HG02623 (cell line): Measurements from ENCODE around the gene ATAT1.
A peak's percentile ranks its signal among the peaks of the same experiment; 100 is the strongest.
"Not testable (repeated sequence)": the region's sequence is repeated elsewhere in the genome, so short reads cannot be mapped to it uniquely, and the experiment has no call there.

ENCODE experiments used
- ATAC-seq: cut with Tn5 transposase; IDR thresholded peaks from one replicate; pipeline ENCODE4 v1.9.1; 2021; ENCODE audit warnings: moderate library complexity; ENCODE audit not compliant: unreplicated experiment

Gene ATAT1

DNA sequence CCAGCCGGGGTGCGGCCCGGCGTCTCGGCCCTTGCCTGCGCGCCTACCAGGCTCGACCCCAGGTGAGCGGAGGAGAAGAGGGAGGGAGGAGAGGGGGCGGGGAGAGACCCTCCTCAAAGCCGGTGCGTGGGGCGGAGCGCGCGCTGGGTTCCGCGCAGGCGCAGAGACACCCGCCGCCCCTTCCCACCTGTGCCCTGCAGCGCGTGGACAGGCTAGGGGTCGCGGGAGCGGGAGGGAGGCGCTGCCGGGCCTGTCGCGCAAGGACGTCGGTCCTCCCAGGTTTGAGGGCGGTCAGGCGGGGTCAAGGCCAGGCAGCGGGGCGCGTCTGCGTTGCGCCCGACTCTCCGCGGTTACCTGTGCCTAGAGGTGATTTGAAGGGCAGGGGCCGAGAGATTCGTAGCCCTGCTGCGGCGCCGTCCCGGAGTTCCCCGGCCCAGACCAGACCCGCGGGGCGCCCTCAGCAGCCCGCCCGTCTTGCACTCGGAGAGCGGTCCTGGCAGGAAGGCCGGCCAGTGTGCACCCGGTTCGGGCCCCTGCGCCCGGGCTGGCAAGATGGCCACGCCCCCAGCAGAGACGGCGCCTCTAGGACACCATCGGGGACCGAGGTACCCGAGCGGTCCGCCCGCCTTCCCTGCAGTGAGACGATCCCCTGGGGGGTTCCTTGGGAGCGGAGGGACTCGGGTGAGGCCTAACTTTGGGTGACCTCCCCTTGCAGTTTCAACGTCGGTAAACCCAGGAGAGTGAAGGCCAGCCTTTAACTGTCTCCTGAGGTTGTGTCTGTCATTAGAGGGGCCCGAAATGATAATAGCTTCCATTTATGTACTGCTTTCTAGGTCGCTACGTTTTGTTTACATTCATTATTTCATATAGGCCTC is 20.8 kb downstream of the ATAT1 start:
- peak; percentile 66 for ATAC-seq

DNA sequence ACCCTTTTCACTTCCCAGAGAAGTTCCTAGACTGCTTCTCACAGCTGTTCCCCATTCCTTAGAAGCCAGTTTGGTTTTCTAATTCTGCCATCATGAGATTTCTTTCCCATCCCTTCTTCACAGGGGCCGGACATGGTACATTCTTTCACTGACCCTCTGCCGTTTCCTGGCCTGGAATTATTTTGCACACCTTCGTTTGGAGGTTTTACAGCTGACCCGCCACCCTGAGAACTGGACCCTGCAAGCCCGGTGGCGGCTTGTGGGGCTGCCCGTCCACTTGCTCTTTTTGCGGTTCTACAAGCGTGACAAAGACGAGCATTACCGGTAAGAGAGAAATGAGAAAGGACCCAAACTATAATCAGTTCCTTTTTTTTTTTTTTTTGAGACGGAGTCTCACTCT is 24.5 kb downstream of the ATAT1 start:
- ATAC-seq = no peak

DNA sequence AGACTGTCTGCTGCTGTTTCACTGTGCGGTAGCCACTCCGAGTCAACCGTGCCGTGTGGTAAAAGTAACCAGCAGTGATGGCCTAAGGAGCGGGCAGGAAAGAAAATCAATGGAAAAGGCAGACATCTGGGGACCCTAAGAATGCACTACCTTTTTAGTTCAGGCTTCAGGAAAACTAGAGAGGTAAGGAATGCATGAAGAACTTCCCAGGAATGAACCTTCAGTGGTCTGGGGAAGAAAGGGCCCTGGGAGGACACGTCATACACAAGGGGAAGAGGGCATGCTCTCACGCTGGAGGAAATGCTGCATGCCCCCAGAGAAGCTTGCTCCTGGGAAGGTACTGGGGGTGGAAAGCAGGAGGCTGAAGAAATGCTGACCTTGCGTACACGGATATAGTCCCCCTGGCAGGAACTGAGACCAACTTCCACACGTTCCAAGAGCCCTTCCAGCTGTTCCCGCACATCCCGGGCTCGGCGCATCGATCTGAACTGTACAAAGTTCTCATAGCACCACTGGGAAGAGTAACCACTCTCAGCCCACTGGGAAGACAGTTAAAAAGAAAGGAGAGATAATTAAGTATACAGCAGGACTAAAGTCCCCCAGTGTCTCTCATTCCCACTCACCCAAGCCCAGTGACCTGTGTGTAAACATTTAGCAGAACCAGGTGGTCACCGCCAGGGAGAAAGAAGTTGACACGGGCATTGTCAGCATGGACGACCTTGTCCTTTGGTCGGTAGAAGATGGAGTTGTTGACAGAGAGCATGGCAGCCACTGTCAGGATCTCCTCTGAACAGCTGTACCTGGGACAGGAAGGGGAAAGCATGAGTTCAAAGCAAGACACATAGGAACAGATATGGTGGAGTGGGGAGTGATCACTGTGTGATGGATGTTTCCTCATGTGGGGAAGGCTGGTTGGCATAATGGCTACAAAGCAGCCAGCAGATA is 28.4 kb downstream of the ATAT1 start:
- no peak for ATAC-seq

DNA sequence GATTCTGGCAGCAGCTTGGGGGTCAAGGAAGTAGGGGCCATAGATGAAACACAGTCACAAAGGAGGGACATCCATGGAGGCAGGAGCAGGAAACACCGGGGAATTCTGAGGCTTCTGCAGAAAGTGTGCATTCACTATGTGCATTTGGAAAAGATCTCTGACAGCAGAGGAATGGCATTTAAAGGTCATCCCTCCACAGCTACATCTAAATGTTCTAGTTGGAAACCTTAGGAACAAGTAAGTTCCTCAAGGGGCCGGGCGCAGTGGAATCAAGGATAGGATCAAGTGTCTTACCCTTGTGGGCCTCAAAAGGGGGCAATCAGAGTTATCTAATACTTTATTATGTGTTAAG is 29.0 kb downstream of the ATAT1 start:
- no peak for ATAC-seq

DNA sequence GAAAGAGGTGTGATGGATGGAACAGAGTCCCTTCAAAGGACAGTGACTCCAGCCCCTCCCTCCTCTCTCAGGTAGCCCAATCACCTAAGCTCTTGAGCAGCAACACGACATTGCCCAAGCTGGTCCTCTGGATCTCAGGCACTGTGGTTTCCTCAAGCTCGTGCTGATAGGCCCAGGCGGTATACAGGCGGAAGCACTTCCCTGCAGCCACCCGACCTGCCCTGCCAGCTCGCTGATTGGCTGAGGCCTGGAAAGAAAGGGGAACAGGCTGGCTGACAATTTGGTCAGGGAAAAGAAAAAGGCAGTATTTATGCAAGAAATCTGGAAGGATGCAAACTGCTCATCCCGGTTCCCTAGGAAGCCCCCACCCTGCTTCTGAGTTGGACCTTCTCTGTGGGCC is 29.8 kb downstream of the ATAT1 start:
- no peak for ATAC-seq

DNA sequence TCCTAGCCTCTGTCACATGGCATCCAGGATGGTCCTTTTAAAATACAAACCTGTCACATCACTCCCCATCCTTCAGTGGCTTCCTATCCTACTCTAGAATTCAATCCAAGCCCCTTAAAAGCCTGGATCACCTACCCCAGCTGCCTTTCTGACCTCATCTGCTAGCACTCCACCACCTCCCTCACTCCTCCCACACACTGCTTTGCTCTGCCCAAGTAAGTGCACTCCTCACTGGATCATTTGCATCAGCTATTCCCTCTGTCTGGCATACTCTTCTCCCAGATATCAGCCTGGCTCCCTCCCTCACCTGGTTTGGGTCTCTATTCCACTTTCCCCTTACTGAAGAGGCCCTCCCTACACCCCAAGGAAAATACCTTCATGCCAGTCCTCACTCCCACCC is 30.8 kb downstream of the ATAT1 start:
- ATAC-seq = no peak

DNA sequence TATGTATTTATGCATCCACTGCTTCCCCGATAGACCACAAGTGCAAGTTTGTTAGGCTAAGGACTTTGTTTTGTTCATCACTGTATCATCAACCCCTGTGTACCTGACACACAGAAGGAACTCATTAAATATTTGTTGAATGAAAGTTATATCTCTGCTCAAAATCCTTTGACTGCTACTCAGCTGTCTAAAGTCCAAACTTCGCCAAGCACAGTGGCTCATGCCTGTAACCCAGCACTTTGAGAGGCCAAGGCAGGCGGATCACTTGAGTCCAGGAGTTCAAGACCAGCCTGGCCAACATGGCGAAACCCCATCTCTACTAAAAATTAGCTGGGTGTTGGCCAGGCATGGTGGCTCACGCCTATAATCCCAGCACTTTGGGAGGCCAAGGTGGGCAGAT is 31.2 kb downstream of the ATAT1 start:
- ATAC-seq = not testable (repeated sequence)

DNA sequence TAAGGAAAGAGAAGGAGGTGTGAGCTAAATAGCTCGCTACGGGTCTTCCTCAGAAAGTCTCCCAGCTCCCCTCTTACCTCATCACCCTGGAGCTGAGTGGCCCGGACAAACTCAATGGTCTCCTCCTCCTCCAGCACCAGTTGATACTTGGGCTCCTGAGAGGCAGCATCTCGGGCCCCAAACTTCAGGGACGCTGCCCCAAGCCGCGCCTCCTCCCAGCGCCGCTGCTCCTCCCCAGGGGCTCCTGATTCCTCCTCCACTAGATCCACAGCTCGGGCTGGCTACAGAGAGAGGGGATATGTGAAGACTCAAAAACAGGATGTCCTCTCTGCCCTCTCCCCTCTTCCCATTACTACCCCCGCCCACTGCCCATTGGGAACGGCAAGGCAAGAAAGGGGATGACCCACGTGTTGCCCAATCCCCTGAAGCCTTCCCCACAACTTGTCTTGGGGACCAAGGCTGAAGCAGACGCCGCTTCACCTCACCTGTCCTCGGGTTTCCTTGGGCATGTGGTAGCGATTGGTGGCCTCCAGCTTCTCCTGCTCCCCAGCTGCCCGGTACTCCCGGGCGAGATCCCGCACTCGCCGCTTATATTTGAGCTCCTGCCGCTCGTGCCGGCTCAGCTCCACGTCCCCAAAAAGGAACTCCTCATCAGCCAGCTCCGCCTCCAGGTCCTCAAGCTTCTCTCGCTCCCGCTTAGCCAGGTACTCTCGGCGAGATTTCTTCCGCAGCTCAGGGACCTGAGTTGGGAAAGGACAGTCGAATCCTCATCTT is 38.5 kb downstream of the ATAT1 start:
- ATAC-seq = no peak

DNA sequence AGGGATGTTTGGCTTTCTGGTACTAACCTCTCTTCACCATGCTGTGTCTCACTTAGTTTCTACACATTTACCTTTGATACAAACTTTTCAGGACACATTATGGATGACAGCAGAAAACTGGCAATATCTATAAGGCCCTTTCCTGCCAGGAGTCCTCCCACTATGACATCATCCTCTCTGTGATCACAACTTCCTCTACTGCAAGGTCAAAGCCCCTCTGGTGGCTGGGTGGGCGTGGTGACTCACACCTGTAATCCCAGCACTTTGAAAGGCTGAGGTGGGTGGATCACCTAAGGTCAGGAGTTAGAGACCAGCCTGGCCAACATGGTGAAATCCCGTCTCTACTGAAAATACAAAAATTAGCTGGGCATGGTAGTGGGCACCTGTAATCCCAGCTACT is 39.6 kb downstream of the ATAT1 start:
- ATAC-seq = not testable (repeated sequence)

DNA sequence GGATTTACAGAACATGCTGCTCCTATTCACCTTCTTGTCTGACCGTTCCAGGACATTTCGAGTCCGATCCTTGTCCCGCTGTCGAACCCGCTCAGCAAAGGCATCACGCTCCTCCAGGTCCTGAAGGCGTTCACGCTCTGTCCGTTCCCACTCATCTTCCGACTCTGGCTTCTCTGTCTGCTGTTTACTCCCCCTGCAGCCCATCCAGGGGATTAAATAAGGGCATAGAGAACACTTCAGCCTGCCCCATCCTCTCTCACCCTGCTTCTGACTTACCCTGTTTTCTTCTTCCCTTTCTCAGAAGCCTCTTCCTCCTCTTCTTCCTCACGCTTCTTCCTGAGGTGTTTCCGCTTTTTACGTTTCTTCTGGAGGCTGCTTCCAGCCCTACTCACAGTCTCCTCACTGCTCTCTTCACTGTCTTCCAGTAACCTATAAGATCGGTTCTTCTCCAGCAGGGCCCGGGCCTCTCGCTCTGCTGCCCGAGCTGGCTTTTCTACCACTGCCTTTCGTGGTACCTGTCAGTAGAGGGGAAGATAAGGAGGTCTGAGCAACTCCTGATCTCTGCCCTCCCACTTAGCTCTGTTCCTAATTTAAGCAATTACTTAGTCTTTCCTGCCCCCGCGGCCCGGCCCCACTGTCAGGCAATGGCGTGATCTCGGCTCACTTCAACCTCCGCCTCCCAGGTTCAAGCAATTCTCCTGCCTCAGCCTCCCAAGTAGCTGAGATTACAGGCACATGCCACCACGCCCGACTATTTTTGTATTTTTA is 44.3 kb downstream of the ATAT1 start:
- ATAC-seq = no peak

DNA sequence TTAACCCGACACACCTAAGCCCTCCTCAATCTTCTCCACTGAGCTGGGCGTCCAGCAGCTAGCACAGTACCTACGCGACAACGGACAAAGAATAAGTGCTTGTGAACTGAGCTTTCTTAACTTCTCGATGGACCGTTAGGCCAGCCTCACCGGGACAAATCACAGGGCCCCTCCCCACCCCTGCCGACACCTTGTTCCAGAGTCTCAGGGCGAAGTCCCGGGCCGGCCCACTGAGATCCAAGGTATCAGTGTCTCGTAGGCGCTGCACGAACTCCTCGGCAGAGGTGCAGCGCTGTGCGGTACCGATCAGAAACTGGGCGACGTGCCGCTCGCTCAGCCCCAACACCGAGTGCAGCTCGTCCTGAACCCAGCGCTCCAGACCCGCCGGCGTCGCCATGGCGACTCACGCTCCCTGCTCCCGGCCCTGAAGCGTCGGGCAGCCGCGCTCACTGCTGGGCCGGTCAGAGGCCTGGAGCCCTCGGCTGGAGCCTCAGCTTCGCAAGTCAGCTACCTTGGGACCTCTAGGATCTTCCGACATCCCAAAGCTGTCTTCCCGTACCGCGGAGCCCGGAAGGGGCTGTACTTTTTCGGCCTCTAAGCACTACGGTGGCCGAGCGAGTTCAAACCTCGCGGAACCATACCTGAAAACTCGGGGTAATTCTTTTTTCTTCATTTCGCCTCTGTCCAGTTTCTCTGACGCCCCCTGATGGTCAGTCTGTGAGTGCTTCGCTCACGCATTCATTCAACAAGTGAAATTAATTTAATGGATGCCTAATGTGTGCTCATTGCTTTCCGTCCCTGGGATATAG is 46.0 kb downstream of the ATAT1 start, which contains the start of gene DHX16:
DHX16 (minus strand) TSS at position 562 of the 809 bp plus-strand sequence; CDS start at position 397, 165 bp downstream.
- ATAC-seq = peak; percentile 64

DNA sequence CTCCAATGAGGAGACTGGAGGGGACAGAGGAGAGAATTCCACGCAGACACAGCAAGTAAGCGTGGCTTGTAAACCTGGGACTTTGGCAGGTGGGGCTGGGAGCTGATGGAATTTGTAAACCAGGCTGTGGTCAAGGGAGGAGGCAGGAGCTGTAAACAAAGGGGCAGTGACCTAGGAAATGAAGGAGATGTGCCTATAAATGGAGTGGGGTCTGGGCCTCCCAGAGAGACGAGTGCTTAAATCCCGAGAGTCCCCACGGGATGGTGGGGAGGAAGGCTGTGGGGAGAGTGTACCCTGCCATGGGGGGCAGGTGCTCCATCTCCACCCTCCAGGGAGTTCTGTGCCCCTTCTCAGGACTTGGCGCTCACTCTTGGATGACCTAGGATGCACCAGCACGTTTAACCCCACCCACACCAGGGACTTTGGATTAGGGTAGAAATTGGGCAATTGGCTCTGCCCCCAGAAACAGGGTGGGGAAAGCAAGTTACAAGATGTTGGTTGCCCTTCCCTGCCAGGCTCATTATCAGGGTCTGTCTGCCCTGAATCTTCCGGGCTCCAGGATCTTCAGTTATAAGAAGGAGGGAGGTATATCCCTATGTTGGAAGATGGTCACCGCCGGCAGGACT is 50.1 kb downstream of the ATAT1 start:
- ATAC-seq = no peak

DNA sequence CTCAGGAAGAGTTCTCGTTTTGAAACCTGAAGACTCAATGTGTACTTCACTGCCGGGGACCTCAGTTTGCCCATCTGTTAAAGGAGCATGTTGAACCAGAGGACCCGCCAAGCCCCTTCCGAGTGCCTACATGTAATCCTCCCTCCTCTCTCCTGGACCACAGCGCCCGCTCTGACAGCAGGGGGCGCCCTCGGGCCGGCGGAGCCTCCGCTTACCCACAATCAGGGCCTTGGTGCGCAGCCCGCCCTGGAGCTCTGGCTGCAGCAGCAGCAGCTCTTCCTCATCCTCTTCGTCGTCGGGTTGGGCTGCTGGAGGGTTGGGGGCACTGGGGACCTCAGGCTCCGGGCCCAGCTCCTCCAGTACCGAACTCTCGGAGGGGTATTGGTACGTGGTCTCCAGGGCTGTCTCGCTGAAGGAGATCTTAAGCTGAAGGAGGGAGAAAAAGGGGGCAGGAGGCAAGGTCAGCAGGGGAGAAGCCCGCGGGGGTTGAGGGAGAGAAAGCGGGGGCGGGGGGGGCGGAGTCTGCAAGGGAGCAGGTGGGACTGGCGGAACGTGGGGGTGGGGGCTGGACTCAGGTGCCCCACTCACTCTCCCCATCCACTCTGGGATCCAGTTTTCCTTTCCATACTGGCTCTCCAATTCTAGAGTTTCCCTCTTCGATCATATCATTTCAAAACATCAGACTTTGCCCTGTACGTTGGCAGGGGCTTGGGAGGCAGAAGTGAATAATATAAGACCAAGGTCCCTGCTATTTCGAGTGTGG is 52.5 kb downstream of the ATAT1 start:
- peak; percentile 41 for ATAC-seq

DNA sequence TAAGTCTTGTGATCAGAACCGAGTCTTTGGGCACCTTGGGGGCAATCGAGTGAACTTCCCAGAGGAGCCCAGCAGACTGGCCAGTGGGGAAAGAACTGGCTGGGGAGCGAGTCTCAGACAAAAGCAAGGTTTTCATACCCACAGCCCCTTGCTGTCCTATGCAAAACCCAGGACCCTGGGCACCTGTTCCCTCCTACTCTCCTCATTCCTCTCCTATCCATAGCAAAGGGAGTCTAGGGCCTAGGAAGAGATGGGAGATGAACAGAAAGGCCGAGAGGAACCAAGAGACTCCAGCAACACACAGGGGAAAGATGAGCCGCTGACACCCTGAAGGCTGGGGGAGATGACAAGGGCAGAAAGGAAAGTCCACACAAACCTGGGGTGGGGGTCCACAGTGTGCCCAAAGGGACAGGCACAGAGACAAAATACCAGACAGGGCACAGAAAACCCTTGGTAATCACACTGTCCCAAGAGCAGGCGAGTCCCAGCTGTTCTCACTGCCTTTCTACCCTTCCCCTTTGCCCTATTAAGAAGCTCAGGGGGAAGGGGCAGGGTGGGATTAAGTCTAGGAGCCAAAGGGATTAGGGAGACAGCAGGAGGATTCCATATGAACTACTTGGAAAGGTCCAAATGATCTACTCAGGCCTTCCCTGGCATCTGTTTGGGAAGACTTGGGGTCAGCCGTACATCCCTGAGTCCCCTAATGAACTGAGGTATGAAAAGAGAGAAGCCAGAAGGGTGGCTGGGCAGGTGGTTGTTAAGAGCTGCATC is 53.3 kb downstream of the ATAT1 start:
- no peak for ATAC-seq

DNA sequence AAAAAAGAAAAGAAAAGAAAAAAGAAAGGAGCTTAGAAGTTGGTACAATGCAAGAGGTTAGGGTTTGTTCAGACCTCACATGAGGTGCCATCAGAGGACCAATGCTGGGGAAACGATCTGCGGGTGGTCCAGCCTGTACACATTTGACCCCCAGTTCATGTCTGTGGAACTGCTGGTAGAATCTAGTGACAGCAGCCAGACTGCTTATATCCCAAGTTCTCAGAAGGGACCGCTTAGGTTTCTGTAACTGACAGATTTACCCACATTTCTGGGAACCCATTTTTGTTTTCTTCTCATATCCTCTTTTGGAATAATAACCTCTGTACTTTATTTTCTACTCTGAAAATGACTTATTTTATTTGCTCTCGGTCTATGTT is 55.1 kb downstream of the ATAT1 start:
- ATAC-seq = no peak

DNA sequence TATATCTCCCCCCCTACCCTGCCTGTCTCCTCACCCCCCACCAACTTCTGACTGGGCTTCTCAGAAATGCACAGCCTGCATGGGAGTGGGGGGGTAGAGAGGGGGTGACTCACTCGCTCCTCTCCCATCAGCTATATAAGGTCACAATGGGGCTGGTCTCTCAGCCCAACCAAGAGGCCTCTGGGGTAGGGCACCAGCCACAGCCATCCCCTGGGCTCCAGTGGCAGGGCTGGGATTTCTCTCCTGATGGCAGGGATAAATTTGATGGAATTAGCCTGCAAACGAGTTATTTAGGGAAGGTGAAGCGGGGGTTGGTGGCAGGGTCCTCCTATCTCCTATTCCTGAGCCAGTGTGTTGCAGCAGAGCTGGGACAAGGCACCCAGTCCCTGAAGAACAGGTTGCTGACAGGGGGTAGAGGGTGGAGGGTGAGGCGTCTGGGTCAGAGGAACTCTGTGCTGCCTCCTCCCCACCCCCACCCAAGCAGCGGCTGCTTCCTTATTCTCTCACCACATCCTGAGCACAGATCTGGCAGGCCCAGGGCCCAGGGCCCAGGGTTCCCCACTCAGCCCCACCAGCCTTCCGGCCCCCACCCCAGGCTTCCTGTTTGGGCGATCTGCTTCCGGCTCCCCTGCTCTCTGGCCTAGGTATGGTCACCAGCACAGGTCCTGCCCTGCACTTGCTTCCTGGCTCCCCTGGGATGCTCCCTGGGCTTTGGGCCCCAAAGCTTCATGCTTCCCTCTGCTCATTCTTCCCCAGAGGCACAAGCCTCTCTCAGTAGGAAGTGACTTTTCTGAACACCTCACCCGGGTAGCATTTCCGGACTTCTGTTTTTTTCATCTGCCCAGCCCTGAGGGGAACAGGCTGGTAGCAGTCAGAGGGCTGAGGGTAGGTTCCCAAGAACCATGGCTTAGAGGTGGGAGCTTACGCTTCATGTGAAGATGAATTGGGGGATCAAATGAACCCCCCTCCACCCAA is 55.8 kb downstream of the ATAT1 start:
- peak; percentile 38 for ATAC-seq
